Measurements from ENCODE around the gene ARNT2. TPM values are rescaled to one million over a fixed set of nuclear protein-coding genes. Genes with fewer than 3 reads are reported as not detected.

ARNT2 gene
- total RNA-seq, 1 donor from 2014 or later = 35.7 TPM

DNA sequence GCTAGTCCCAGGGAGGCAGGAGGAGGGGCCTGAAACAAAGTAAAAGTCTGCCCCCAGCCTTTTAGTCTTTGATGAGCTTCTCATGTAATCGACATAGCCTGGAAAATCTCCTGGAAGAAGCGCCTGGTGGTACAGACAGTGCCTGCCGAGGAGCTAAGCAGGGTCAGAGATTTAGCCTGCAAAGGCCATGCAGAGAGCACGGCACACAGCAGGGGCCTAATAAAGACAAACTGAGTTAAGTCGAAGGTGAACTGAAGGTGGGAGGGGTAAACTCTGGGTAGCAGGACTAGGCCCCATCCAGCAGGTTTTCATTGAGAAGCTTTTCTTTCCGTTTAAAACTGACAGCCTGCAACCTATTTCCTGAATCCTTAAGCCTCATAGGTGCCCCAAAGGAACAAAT lies 175.4 kb downstream of the ARNT2 start:
- Mint-ChIP-seq H3K27ac (ENCODE audit: unreplicated experiment) (no peak overlapping the region), H3K9me3 (ENCODE audit: unreplicated experiment) (peaks cover 3% of the 10 kb centered on the region), H3K4me3 (ENCODE audit: unreplicated experiment) (no peak overlapping the region), H3K27me3 (ENCODE audit: unreplicated experiment) (peaks cover 5% of the 10 kb centered on the region), H3K36me3 (ENCODE audit: unreplicated experiment) (peaks cover 4% of the 10 kb centered on the region), H3K4me1 (ENCODE audit: low read depth, unreplicated experiment) (peaks cover 2% of the 10 kb centered on the region)
- DNase-seq = no peak
- TF ChIP-seq, protein P1, sequence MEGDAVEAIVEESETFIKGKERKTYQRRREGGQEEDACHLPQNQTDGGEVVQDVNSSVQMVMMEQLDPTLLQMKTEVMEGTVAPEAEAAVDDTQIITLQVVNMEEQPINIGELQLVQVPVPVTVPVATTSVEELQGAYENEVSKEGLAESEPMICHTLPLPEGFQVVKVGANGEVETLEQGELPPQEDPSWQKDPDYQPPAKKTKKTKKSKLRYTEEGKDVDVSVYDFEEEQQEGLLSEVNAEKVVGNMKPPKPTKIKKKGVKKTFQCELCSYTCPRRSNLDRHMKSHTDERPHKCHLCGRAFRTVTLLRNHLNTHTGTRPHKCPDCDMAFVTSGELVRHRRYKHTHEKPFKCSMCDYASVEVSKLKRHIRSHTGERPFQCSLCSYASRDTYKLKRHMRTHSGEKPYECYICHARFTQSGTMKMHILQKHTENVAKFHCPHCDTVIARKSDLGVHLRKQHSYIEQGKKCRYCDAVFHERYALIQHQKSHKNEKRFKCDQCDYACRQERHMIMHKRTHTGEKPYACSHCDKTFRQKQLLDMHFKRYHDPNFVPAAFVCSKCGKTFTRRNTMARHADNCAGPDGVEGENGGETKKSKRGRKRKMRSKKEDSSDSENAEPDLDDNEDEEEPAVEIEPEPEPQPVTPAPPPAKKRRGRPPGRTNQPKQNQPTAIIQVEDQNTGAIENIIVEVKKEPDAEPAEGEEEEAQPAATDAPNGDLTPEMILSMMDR (IDR thresholded peaks at IDR 0.05; ENCODE audit: partially characterized antibody, unreplicated experiment) = no peak

- TF ChIP-seq, protein P1 (IDR thresholded peaks at IDR 0.05; ENCODE audit: partially characterized antibody, unreplicated experiment) = no peak
- H3K9me3 Mint-ChIP-seq (ENCODE audit: unreplicated experiment) = peaks cover 3% of the 10 kb centered on the region
- no peak overlapping the region for H3K4me3 Mint-ChIP-seq (ENCODE audit: unreplicated experiment)
- peaks cover 2% of the 10 kb centered on the region for H3K4me1 Mint-ChIP-seq (ENCODE audit: low read depth, unreplicated experiment)
- H3K27me3 Mint-ChIP-seq (ENCODE audit: unreplicated experiment) = peaks cover 5% of the 10 kb centered on the region
- H3K27ac Mint-ChIP-seq (ENCODE audit: unreplicated experiment) = no peak overlapping the region
- H3K36me3 Mint-ChIP-seq (ENCODE audit: unreplicated experiment) = peaks cover 4% of the 10 kb centered on the region
- DNase-seq = no peak
Observed at GRCh38 chr15:80580106-80580505, 175.9 kb downstream of the ARNT2 start.

GRCh38 chr15:80580536-80581260 lies 176.5 kb downstream of the ARNT2 start:
- peaks cover 2% of the 10 kb centered on the region for H3K4me1 Mint-ChIP-seq (ENCODE audit: low read depth, unreplicated experiment)
- no peaks in the 10 kb centered on the region for H3K27me3 Mint-ChIP-seq (ENCODE audit: unreplicated experiment)
- H3K27ac Mint-ChIP-seq (ENCODE audit: unreplicated experiment) = no peak overlapping the region
- TF ChIP-seq, protein P1 (IDR thresholded peaks at IDR 0.05; ENCODE audit: partially characterized antibody, unreplicated experiment) = no peak
- peaks cover 4% of the 10 kb centered on the region for H3K36me3 Mint-ChIP-seq (ENCODE audit: unreplicated experiment)
- H3K9me3 Mint-ChIP-seq (ENCODE audit: unreplicated experiment) = peaks cover 3% of the 10 kb centered on the region
- DNase-seq = no peak
- no peak overlapping the region for H3K4me3 Mint-ChIP-seq (ENCODE audit: unreplicated experiment)

DNA sequence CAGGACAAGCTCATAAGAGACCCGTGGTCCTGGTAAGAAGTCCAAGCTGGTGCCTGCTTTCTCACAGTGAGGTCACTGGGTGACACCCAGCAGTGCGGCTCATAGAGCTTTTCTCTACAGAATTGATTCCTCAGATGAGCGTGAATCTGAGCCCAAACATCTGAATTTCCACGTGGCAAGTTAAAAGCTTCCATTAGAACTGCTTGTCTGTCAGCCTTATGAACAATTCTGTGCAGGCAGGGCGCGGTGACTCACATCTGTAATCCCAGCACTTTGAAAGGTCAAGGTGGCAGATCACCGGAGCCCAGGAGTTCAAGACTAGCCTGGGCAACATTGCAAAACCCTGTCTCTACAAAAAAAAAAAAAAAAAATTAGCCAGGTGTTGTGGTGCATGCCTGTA lies 177.8 kb downstream of the ARNT2 start:
- DNase-seq = no peak
- no peak overlapping the region for H3K4me3 Mint-ChIP-seq (ENCODE audit: unreplicated experiment)
- H3K9me3 Mint-ChIP-seq (ENCODE audit: unreplicated experiment) = peaks cover 3% of the 10 kb centered on the region
- no peaks in the 10 kb centered on the region for H3K27me3 Mint-ChIP-seq (ENCODE audit: unreplicated experiment)
- peaks cover 2% of the 10 kb centered on the region for H3K4me1 Mint-ChIP-seq (ENCODE audit: low read depth, unreplicated experiment)
- H3K36me3 Mint-ChIP-seq (ENCODE audit: unreplicated experiment) = peaks cover 4% of the 10 kb centered on the region
- no peak overlapping the region for H3K27ac Mint-ChIP-seq (ENCODE audit: unreplicated experiment)
- TF ChIP-seq, protein P1 (IDR thresholded peaks at IDR 0.05; ENCODE audit: partially characterized antibody, unreplicated experiment) = no peak

GRCh38 chr15:80582816-80583423 lies 178.7 kb downstream of the ARNT2 start:
- Mint-ChIP-seq H3K27ac (ENCODE audit: unreplicated experiment) (no peak overlapping the region), H3K9me3 (ENCODE audit: unreplicated experiment) (peaks cover 3% of the 10 kb centered on the region), H3K27me3 (ENCODE audit: unreplicated experiment) (no peaks in the 10 kb centered on the region), H3K4me3 (ENCODE audit: unreplicated experiment) (no peak overlapping the region), H3K4me1 (ENCODE audit: low read depth, unreplicated experiment) (peaks cover 2% of the 10 kb centered on the region), H3K36me3 (ENCODE audit: unreplicated experiment) (peaks cover 4% of the 10 kb centered on the region)
- TF ChIP-seq, protein P1 (IDR thresholded peaks at IDR 0.05; ENCODE audit: partially characterized antibody, unreplicated experiment) = no peak
- no peak for DNase-seq
